Measurements from ENCODE around the gene REELD1.

Gene REELD1

GRCh38 chr4:146244496-146244895 is 30.2 kb downstream of the REELD1 start:
- no peak overlapping the region for H3K27ac ChIP-seq
- peaks cover 0 to 50% (median 25%) of the 10 kb centered on the region in 4 donors for H3K4me1 ChIP-seq

GRCh38 chr4:146245246-146245645 is 30.9 kb downstream of the REELD1 start:
- intact Hi-C loops (cut with DNase I; ENCODE audit: low total_unique reads): no loop called here
- no peak for DNase-seq

More at GRCh38 chr4:146244496-146244895, 30.2 kb downstream of the REELD1 start:
- Histone ChIP-seq H3K9me3 (no peaks in the 10 kb centered on the region), H3K4me3 (no peak overlapping the region), H3K36me3 (no peaks in the 10 kb centered on the region), H3K27me3 (no peaks in the 10 kb centered on the region)
- no peak for TF ChIP-seq CTCF (IDR thresholded peaks at IDR 0.05)
- intact Hi-C loops (cut with DNase I; ENCODE audit: low total_unique reads): no loop called here
- DNase-seq: no peak

GRCh38 chr4:146245850-146246249 is 31.5 kb downstream of the REELD1 start:
- Histone ChIP-seq H3K36me3 (no peaks in the 10 kb centered on the region), H3K4me3 (no peak overlapping the region), H3K9me3 (no peaks in the 10 kb centered on the region), H3K4me1 (peaks cover 0 to 50% (median 25%) of the 10 kb centered on the region in 4 donors), H3K27ac (peak overlapping the region in 1 of 2 donors; percentile 29), H3K27me3 (no peaks in the 10 kb centered on the region)
- DNase-seq: no peak
- intact Hi-C loops (cut with DNase I; ENCODE audit: low total_unique reads): no loop called here
- TF ChIP-seq CTCF (IDR thresholded peaks at IDR 0.05): no peak

More at GRCh38 chr4:146245246-146245645, 30.9 kb downstream of the REELD1 start:
- Histone ChIP-seq H3K4me1 (peaks cover 0 to 50% (median 25%) of the 10 kb centered on the region in 4 donors), H3K27ac (peak overlapping the region in 1 of 2 donors; percentile 29), H3K9me3 (no peaks in the 10 kb centered on the region), H3K27me3 (no peaks in the 10 kb centered on the region), H3K4me3 (no peak overlapping the region), H3K36me3 (no peaks in the 10 kb centered on the region)
- TF ChIP-seq CTCF (IDR thresholded peaks at IDR 0.05): no peak

GRCh38 chr4:146246381-146246780 is 32.0 kb downstream of the REELD1 start:
- H3K4me3 ChIP-seq: no peak overlapping the region
- H3K27ac ChIP-seq: no peak overlapping the region
- intact Hi-C loops (cut with DNase I; ENCODE audit: low total_unique reads): no loop called here
- DNase-seq: no peak
- H3K4me1 ChIP-seq: peaks cover 0 to 45% (median 23%) of the 10 kb centered on the region in 4 donors
- no peaks in the 10 kb centered on the region for H3K36me3 ChIP-seq
- H3K27me3 ChIP-seq: no peaks in the 10 kb centered on the region
- no peak for TF ChIP-seq CTCF (IDR thresholded peaks at IDR 0.05)
- no peaks in the 10 kb centered on the region for H3K9me3 ChIP-seq

- TF ChIP-seq CTCF (IDR thresholded peaks at IDR 0.05): no peak
- no peak overlapping the region for H3K4me3 ChIP-seq
- intact Hi-C loops (cut with DNase I; ENCODE audit: low total_unique reads): no loop called here
Observed at GRCh38 chr4:146247356-146247755, 33.0 kb downstream of the REELD1 start.

More at GRCh38 chr4:146247356-146247755, 33.0 kb downstream of the REELD1 start:
- H3K4me1 ChIP-seq: peaks cover 0 to 35% (median 16%) of the 10 kb centered on the region in 4 donors
- H3K27ac ChIP-seq: no peak overlapping the region
- no peak for DNase-seq
- no peaks in the 10 kb centered on the region for H3K9me3 ChIP-seq
- no peaks in the 10 kb centered on the region for H3K36me3 ChIP-seq
- no peaks in the 10 kb centered on the region for H3K27me3 ChIP-seq
